22Rv1 (cell line): ENCODE results near the gene NKX1-1.
"Not testable (repeated sequence)": the region's sequence is repeated elsewhere in the genome, so short reads cannot be mapped to it uniquely, and the experiment has no call there.

Source experiments
- ZFX ChIP-seq: fragments of 450-650 bp; IDR thresholded peaks from 2 replicates; pipeline ENCODE4 v1.6.1; 2017; ENCODE audit warnings: antibody characterized with exemption, borderline replicate concordance
- TF ChIP-seq, protein P1 (sequence below): fragments of 450-650 bp; IDR thresholded peaks from 2 replicates; pipeline ENCODE4 v1.5.1; 2017; ENCODE audit warnings: mild to moderate bottlenecking

DNA sequence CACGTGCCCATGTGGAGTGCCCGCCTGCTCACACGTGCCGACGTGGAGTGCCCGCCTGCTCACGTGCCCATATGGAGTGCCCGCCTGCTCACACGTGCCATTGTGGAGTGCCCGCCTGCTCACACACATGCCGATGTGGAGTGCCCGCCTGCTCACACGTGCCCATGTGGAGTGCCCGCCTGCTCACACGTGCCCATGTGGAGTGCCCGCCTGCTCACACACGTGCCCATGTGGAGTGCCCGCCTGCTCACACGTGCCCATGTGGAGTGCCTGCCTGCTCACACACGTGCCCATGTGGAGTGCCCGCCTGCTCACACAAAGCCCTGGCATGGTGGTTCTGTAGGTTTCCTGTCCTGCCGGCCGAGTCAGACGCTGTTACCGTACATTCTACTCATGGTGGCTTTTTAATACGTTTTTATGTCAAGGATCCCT is 10.8 kb downstream of the NKX1-1 start:
- TF ChIP-seq, protein P1, sequence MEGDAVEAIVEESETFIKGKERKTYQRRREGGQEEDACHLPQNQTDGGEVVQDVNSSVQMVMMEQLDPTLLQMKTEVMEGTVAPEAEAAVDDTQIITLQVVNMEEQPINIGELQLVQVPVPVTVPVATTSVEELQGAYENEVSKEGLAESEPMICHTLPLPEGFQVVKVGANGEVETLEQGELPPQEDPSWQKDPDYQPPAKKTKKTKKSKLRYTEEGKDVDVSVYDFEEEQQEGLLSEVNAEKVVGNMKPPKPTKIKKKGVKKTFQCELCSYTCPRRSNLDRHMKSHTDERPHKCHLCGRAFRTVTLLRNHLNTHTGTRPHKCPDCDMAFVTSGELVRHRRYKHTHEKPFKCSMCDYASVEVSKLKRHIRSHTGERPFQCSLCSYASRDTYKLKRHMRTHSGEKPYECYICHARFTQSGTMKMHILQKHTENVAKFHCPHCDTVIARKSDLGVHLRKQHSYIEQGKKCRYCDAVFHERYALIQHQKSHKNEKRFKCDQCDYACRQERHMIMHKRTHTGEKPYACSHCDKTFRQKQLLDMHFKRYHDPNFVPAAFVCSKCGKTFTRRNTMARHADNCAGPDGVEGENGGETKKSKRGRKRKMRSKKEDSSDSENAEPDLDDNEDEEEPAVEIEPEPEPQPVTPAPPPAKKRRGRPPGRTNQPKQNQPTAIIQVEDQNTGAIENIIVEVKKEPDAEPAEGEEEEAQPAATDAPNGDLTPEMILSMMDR = not testable (repeated sequence)
- TF ChIP-seq ZFX = not testable (repeated sequence)
